TTC549 (cell line): ENCODE data around the gene ACTG1.

Experiments
- FAIRE-seq: peaks from 2 replicates; lab custom pipeline; 2012; peaks lifted over from hg19 to GRCh38; lab: Jason Lieb, UNC

ACTG1 gene

DNA sequence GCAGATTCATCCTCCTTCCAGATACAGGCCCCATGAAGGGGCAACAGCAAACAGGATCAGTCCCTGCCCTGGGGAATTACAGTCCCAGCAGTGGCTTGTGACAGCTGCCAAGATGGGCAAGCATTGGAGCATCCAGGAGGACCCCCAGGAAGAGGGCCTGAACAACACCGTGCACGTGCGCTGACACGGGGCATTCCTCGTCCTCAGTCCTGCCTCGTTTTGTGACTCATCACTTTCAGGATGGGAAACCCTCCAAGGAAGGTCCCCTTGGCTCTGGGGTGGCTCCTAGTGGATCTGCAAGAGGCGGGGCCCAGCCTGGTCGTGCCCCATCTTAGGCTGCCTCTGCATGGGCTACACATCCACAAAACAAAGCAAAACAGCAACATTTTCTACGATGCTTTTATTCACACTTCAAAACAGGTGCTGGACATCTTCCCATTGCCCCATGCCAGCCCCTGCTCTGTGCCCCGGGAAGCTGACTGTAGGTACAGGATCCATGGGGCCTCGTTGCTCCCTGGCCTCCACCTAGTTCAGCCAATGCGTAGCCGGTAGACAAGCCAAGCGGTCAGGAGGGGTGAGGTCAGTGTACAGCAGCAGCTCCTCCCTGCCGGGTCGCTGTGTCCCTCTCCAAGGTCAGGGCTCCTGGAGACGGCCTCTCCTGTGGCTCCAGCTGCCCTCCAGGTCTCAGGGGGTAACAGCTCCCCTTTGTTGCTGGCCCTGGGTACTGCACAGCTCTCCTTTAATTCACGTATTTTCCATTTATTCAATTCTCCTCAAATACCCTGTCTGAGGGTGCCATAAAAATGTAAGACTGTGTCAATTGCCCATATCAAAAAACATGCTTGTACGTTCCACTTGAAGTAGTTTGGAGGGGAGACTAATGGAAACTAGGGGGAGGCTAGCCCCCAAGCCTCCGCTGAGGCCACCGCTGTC lies 32.2 kb downstream of the ACTG1 start:
- no peak for FAIRE-seq

DNA sequence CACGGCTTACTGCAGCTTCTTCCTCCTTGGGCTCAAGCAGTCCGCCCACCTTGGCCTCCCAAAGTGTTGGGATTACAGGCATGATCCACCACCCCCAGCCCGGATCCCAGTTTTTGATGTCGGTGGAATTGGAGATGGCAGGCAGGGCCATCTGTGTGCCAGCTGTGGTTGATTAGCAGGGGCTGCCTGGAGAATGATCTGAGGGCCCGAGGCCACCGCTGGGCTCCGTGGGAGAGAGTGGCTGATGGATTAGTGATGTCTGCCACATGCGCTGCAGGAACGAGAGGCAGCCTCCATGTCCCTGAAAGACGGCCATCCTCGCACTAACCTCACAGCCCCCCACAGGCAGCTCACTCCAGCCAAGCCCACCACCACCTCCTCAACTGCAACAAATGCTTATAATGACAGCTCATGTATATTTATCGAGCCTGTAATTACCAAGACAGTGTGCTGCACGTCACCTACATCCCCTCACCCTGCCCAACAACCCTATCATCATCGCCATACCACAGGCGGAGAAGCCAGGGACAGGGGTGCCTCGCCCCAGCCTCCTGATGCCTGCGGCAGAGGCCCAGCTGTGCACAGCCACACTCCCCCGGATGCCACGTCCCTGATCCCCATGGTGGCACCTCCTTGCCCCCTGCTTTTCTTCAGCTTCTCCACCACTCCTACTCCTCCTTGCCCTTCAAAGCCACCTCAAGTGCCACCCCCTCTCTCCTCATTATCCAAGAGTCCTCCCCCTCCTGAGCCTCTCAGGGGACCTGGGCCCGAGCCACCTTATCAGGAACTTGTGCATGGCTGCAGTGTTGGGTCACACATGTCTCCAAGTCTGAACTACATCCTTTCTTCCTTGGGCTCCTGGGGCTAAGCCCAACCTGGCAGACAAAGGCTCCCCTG lies 33.2 kb downstream of the ACTG1 start:
- no peak for FAIRE-seq

DNA sequence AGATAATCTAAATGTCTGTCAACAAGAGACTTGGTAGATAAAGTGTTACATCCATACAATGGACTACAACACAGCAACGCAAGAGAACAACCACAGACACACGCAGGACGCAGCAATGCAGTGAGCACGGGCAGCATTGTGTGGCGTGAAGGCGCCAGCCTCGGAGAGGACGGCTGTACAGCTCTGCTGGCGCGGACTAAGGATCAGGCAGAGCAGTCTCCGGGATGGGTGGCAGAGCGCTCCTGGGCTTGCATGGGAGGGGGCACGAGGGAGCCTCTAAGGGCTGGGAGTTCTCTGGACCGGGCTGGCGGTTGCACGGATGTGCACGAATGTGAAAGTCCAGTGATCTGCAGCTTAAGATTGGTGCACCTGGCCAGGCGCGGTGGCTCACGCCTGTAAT lies 34.5 kb downstream of the ACTG1 start:
- no peak for FAIRE-seq

DNA sequence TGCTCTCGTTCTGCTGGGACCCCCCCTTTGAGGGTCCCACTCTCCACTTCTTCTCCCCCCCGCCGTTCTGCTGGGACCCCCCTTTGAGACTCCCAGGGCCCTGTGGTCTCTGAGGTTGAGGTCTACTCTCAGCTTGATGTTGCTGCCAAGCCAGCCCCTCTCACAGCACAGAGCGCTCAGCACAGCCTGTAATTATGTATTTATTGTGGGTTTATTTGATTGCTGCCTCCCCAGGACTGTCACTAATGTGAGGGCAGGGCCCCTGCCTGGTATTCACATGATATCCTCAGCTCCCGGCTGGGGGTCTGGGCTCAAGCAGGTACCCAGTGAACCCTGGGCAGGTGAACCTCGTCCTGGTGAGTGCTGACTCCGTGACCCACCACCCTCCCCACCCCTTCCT lies 35.4 kb downstream of the ACTG1 start:
- no peak for FAIRE-seq

DNA sequence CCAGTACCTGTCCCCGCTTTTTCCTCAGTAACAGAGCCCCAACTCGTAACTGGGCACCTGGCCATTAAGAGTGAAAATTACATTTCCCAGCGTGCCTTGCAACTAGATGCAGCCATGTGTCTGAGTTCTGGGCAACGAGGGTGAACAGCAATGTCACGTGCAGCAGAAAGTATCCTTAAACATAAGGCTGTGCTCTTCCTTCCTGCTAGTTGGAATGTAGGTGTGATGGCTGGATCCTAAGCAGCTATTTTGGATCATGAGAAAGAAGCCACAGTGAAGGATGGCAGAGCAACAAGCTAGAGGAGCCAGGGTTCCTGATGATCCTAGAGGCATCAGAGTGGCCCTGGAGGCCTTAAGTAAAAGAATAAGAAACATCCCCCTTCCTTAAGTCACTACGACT lies 36.0 kb downstream of the ACTG1 start:
- no peak for FAIRE-seq

DNA sequence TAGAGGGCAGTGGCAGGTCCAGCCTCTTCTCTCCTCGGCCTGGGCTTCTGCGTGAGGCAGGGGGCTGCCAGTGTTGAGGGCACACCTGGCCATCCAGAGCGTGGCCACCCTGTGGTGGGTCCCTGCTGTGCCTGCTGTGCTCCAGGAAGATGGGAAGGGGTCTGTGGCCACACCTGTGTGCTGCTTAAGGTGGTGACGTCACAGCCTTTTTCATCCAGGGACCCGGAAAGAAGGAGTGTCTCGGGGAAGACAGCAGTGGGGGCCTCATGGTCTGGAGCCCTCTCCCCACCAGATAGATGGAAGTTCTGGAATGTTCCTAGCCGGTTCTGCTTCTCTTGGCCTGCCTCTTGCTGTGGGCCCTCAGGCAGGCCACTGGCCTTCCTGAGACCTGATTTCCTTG lies 36.5 kb downstream of the ACTG1 start:
- FAIRE-seq, result no peak

DNA sequence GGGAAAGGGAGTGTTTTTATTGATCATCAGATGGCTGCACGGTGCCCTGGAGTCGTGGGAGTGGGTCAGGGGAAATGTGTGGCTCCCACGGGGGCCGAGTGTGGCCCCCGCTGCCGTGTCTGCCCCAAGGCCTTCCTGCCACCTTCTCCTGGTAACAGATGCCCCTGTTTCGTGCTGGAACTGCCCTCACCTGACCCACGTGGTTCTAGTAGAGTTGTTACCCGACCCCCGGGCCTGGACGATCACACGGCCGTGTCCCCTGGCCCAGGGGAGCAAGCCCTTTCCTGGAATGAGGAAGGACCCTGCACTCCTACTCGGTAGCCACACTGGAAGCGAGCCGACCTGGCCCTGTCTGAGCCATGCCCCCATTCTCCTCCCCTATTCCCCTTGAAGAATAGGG lies 37.6 kb downstream of the ACTG1 start:
- no peak for FAIRE-seq

DNA sequence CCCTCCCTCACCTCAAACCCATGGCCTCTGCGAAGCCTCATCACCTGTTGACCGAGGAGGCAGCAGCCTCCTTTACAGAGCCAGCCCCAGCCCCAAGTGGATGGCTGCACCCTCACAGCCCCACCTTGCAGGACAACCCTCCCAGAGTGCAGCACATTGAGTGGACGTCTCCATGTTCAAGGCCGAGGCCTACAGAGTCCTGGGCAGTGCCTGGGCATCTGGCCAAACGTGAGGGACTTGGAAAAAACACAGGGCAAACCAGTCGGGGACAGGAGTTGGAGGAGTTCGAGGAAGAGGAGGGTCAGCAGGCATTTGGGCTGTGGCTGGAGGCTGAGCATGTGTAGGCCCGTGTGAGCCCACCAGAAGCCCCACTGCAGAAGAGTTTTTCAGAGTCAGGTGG lies 39.6 kb downstream of the ACTG1 start:
- no peak for FAIRE-seq

DNA sequence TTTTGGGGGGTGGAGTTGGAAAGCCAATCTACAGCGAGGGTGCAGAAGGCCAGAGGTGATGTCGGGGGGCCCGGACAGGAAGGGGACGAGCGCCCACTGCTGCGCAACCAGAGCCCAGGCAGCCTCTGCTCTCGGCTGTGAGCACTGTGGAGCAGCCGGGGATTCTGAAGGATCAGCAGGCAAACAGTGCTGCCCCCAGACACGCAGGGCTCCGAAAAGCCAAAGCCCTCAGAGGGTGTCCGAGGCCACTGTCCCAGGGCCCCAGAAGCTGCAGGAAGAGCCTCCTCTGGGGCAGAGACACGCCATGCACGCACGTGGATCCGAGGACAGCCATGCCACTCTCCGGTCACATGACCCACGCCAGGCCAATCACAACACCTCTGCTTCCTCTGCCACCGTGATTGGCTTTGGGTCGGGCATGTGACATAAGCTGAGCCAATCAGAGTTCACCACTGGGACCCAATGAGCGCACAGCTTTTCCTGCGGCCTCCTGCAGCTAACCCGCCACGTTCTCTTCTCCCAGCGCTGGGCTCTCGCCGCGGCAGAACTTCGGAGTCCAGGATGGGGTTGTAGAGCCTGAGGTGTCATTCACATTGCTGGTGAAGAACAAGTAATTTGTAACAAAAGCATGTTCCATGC lies 40.7 kb downstream of the ACTG1 start:
- FAIRE-seq, result peak; percentile 97

DNA sequence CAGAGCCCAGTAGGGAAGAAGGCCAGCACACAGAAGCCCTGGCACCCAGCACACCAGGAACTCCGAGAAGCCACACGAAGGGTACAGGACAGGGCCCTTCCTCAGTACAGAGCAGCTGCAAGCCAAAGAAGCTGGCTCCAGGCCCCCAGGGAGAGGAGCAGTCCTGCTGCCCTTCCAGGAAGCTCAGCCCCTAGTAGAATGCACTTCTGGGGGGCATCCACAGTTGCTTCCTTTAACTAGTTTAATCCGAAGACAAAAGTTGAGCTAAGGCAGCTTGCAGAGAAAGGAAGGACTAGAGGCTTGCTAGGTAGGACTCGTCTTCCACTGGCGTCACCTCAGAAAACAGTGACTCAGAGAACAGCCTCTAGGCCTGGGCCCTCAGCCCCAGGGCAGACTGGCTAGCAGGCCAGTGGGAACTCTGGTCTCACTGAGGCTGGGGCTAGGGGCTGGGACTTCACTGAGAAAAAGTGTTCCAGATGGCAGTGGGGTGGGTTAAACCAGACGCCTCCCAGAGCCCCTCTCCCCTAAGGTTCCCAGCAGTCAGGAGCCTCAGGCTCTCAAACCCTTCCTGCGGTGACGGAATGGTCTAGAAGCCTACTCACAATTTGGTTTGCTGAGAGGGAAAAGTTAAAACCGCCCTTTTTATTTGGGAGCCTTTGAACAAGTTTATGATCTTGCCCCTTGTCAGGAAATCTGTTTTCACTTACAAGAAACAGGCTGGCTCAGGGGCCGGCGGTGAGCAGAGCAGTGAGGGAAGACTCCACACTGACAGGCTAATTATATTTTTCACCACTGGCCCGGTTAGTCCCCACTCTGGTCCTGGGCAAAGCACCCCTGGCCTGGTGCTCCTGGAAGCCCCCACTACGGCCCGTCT lies 41.4 kb downstream of the ACTG1 start:
- FAIRE-seq, result no peak

DNA sequence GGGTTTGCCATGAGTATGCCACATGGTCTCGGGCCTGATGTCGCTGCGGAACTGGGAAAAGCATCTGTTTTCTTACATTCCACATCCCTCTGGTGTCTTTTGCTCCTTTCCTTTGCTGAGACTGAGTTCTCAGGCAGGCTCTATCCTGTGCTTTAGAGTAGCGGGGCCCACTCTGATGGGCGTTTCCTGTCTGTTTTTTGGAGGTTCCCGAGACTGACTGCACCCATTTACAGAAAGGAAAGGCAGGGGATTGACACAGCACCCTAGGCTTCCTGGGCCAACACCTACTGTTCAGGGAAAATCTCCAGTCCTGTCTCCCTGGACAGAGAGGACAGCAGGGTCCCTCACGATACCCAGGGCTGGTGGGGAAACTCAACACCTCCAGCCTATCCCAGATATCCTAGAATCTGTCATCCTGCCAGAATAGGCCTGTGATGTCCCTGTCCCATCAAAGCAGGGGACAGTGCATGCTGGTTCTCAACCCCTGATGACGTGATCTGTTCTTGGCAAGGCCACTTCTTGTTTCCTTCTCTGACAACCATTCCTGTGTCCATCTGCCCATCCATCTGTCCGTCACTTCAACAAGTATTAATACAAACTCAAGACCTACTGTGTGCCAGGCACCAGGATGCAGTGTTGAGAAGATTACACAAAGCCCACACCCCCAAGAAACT lies 42.2 kb downstream of the ACTG1 start:
- no peak for FAIRE-seq

DNA sequence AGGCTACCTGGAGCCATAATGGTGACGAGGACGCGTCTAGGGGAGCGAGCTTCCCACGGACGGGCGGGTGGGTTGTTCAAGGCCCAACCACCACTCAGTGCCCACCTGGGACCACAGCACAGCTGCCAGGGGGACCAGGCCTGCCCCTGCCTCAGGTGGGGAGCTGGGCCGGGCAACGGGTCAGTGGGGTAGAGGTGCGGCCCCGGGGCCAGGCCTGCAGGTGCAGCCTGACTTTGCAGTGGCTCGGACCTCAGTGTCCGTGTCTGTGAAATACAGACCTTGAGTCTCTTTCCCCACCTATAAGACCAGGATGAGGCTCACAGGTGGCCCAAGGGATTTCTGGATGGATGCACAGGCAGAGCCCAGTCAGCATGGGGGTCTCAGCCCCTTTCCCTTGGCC lies 43.3 kb downstream of the ACTG1 start:
- no peak for FAIRE-seq

DNA sequence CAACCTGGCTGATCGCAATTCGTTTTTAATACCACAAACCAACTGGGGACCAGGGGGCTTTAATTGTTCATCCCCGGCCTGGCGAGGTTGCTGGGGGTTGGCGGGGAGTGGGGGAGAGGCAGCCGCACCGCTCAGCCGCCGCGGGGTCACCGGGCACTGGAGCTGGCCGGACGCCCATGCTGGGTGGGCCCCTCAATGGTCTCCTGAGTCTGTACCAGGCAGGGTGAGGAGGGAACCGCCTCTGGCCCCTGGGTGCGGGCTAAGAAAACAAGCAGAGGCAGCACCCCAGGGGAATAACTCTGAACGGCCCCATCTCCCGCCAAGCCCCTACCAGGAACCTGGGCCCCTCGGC lies 43.9 kb downstream of the ACTG1 start:
- FAIRE-seq, result no peak

DNA sequence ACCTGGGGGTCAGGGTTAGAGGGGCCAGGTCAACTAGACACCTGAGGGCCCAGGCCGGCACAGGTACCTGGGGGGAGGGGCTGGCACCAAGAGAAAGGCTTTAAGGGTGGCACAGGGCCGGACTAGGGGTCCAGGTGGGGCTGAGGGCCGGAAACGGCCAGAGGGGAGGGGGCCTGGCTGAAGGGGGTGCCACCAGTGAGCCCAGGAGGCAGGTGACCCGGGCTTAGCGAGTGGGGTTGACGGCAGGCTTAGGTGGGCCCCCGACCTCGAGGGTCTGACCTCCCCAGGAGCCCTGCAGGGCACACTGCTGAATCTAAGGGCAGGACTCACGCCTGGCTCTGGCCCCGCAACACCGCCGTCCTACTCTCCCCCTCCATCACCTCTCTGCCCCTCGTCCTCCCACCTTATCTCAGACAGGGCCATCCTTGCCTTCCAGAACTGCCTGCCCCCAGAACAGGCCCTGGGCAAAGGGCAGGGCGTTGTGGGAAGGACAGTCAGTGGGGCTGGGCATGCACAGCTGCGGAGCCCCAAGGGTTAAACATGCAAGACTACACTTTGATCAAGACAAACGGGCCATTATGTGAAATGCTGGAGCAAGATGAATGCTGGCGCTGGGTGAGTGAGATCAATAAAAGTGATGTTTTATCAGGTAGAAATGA lies 44.4 kb downstream of the ACTG1 start:
- FAIRE-seq, result no peak

DNA sequence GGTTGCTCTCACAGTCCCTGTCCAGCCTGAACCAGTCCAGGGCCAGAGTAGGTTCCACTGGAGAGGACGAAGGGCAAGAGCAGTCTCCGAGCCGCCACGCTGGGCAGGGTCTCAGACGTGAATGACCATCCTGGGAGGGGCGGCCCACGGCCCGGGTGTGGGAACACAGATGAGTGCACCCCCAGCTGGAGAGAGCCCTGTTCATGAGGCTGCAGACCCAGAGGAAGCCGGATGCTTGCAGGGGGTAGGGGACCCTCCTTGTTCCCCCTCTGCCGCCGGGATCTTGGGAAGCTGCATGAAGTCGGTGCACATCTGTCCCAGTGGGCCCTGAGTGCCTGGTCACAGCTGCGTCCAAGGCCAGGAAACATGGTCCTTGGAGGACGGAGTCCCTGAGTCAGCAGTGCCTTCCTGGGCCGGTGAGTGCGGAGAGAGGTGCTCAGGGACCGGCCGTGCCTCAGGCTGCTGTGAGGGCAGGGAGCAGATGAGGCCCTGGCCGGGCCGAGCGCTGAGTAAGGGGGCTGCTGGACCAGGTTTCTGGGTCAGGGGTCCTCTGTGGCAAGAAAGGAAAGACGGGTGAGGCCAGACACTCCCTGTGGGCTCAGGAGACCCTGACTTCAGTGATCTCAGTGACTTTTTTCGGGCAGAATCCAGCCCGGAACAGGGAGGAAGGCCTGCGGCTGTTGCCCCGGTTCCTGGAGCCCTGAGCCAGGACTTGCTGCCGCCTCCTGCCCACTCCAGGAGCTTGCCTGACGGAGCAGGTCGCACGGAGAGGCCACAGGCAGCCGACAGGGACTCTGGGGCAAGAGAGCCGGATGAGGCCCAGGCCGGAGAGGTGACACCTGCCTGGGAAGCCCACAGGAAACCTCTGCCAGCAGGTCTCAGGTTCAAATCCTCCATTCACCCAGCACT lies 45.8 kb downstream of the ACTG1 start:
- FAIRE-seq, result no peak

DNA sequence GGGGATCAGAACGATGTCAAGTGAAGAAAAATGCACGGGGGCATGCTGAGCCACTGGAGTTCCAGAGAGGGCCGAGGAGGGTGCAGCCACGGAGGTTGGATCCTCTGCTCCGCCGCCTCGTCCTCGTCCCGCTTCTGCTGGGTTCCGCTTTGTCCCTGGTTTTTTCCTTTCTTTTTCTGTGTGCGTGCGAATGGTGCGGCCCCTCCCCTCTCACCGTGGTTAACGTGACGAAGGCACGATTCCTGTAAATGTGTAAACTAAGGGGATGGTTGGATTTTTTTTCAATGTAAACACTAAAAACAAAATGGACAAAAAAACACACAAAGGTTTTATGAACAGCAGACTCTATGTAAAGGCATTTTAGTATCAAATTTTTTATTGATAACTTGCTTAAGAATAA lies 46.7 kb downstream of the ACTG1 start:
- no peak for FAIRE-seq

DNA sequence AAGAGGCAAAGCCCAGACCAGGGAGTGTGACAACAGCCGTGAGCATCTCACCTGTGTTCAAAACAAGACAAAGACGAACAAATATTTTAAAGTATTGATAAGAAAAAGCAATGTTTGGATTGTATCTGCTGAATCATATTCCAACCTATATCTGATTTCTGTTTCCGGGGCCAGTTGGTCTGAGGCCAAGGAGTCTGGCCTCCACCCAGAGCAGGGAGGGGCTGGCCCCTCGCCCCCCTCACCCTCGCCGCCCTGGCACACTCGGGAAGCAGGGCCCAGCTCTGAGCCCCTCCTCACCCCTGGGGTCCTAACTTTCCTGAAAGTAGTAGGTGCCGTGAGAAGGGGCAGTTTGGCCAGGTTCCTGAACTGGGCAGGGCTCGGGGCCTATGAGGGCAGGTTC lies 48.0 kb downstream of the ACTG1 start:
- no peak for FAIRE-seq

DNA sequence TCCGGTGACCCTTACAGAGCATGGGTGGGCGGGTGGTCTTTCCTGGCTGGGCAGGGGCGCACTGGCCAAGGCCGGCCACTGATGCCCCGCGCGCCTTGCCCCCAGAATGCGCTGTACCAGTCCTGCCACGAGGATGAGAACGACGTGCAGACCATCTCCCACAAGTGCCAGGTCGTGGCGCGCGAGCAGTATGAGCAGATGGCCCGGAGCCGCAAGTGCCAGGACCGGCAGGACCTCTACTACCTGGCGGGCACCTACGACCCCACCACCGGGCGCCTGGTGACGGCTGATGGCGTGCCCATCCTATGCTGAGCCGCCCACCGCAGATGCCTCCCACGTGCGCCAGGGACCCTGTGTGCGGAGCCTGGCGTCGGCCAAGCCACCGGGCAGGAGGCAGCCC lies 49.1 kb downstream of the ACTG1 start:
- no peak for FAIRE-seq

DNA sequence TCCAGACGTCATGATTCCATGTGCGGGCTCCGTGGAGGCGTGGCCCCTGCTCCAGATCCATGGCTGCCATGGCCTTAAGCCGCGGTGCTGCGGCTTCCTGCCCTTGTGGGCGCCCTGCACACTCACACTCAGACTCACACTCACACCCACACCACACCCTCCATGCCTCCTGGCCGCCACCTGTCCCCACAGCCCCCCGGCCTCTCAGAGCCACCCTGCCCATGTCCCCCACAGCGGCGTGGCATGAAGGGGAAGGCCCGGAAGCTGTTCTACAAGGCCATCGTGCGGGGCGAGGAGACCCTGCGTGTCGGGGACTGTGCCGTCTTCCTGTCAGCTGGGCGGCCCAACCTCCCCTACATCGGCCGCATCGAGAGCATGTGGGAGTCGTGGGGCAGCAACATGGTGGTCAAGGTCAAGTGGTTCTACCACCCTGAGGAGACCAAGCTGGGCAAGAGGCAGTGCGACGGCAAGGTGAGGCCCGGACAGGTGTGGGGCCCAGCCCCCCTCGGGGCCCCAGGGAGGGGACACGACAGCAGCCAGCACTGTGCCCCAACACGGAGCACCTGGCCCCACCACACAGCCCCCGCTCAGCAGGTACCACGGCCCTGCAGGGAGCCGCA lies 50.0 kb downstream of the ACTG1 start:
- FAIRE-seq, result no peak
